ENCODE results near the gene OGN. TPM values are rescaled to one million over a fixed set of nuclear protein-coding genes. Genes with fewer than 3 reads are reported as not detected.

The OGN gene, protein sequence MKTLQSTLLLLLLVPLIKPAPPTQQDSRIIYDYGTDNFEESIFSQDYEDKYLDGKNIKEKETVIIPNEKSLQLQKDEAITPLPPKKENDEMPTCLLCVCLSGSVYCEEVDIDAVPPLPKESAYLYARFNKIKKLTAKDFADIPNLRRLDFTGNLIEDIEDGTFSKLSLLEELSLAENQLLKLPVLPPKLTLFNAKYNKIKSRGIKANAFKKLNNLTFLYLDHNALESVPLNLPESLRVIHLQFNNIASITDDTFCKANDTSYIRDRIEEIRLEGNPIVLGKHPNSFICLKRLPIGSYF
- total RNA-seq: 1.6 TPM

DNA sequence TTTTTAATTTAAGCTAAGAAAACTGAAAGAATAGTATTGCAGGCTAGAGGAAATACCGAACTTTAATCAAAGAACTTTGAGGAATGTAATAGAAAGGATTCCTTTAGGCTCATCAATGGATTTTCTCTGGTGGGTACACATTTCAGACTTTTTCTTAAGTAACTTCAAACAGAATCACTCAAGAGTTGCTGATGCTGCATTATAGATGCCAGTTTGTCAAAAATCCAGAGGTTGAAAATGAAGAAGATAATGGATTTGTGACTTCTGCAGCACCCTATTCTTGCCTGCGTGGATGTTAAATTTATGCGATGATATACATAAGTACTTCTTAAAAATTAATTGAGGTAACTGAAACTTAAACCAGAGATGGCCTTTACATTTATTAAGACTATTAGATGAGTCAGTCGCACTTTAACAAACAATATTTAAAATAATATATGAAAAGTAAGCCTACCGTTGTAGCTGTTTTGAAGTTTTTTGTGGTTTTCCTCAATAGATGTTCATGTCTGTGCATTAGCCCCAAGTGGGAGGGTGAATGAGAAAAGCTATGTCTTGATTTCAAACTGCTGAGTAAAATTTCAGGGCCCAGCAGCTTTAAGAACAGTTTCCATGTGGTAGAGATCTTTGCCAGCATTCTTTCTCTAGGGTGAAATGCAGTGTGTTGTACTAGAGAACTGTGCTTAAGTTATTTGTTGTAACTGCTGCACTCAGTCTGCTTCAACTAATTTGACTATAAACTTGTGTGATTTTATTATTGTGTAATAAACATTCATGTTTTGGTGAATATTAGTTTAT lies at the start of gene OGN:
OGN (minus strand) TSS at position 537 of the 795 bp plus-strand sequence. CDS start 1,171 bp downstream, outside the sequence.

DNA sequence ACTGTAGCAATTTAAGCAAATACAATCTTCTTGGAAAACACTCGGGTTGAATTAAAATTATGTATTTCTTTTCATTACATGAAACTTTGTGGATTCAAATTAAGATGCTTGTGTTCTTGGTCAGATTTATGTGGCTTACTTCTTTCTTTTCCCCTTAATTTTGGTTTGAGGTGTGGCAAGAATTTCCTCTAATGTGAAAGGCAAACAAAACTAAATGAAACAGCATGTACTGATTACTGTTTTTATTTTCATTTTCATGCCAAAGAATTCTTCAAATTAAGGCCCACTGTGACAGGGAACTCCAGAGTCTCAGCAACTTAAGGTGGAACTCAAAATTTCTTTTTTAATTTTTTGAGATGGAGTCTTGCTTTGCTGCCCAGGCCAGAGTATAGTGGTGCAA lies 20.0 kb upstream of the OGN start, which contains the start of gene OMD:
OMD (minus strand) TSS at position 132 of the 400 bp plus-strand sequence. CDS start 6,913 bp downstream, outside the sequence.

Other genes with a start within 250 kb of the OGN start
- gene IARS1, start 110.9 kb downstream of the OGN start, total RNA-seq: 183 TPM
- 29.7 TPM for gene NOL8, start 79.2 kb downstream of the OGN start, total RNA-seq
- gene CENPP, start 78.6 kb downstream of the OGN start, total RNA-seq: 11.3 TPM
- not detected for gene OMD, start 19.9 kb upstream of the OGN start, total RNA-seq
- 1.3 TPM for gene ASPN, start 77.9 kb upstream of the OGN start, total RNA-seq
- gene ECM2, start 131.4 kb upstream of the OGN start, total RNA-seq: 2.2 TPM

All from parietal lobe (tissue), 1 donor.